ENCODE measurements around the gene THUMPD3.

GRCh38 chr3:9362731-9363530, at the start of gene THUMPD3:
- peak in 1 of 2 donors; percentile 34 for TF ChIP-seq POLR2A (IDR thresholded peaks at IDR 0.05)
- no peak for TF ChIP-seq CTCF (IDR thresholded peaks at IDR 0.05)

Measured in lower leg skin (tissue), 3 donors.